Fibroblast of the aortic adventitia (primary cell): ENCODE results near the gene BMS1. TPM values are rescaled to one million over a fixed set of nuclear protein-coding genes. Genes with fewer than 3 reads are reported as not detected.

Experiments used
- DNase-seq: peaks from one replicate; pipeline ENCODE4 v3.0.0-alpha.2; 2010; ENCODE audit warnings: low read depth
- H3K4me3 ChIP-seq: 2 replicates; pipeline ENCODE4 v1.5.1; 2011; ENCODE audit warnings: low read depth, mild to moderate bottlenecking, control low read depth, low read length, moderate library complexity
- total RNA-seq: library from RNA; depleted of rRNA; stranded (reverse); fragments of >200 nt; gene quantifications from 2 replicates; pipeline ENCODE4 v1.2.3, GENCODE V29; 2012; ENCODE audit warnings: low replicate concordance
- TF ChIP-seq, protein P1 (sequence below): IDR thresholded peaks from 2 replicates; pipeline ENCODE4 v1.5.1; 2011; ENCODE audit warnings: mild to moderate bottlenecking, low read length, control low read depth, inconsistent platforms; ENCODE audit not compliant: insufficient read depth

BMS1 gene
- total RNA-seq, 1 donor, result 16.1 TPM

DNA sequence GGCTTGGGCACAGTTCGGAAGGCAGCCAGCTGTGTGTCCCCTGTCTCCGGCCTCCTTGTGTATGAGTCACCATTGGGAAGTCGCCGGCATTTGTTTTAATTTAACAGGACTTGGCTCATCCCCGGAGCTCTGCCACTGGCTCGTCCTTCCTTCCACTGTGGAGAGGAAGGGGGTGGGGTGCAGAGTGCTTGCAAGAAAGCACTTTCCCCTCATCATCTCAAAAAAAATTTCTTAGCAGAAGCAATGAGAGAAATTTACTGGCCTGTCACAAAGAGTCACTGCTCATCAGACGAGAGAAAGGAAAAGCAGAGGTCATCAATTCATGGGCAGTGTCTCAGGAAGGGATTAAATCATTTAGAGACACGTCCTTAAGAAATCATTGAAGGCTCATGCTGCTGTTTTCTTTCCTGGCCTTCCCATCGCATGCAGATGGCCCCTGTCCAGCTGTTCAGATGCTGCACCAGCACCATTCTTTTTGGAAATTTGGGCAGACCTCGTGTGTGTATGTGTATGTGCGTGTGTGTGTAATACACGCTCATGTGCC lies 93.3 kb downstream of the BMS1 start:
- DNase-seq, result peak; percentile 3
- H3K4me3 ChIP-seq, result no peak overlapping the region
- TF ChIP-seq, protein P1, sequence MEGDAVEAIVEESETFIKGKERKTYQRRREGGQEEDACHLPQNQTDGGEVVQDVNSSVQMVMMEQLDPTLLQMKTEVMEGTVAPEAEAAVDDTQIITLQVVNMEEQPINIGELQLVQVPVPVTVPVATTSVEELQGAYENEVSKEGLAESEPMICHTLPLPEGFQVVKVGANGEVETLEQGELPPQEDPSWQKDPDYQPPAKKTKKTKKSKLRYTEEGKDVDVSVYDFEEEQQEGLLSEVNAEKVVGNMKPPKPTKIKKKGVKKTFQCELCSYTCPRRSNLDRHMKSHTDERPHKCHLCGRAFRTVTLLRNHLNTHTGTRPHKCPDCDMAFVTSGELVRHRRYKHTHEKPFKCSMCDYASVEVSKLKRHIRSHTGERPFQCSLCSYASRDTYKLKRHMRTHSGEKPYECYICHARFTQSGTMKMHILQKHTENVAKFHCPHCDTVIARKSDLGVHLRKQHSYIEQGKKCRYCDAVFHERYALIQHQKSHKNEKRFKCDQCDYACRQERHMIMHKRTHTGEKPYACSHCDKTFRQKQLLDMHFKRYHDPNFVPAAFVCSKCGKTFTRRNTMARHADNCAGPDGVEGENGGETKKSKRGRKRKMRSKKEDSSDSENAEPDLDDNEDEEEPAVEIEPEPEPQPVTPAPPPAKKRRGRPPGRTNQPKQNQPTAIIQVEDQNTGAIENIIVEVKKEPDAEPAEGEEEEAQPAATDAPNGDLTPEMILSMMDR, result no peak

DNA sequence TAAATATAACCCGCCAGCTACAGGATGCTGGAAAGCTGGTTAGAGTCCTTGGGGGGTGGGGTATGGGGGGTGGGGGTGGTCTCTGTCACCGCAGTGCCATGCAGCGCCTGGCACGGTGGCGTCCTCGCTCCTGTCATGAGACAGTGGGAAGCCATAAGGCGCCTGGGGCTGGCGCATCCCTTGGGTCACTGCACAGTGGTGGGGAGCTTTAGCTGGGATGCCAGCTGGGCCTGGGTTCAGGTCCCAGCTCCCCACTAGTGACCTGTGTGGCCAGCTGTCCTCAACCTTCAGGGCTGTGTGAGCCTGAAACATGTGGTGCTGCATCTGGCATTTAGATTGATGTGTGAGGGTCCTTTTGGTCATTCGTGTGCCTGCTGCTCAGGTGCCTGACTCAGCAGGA lies 93.9 kb downstream of the BMS1 start:
- no peak overlapping the region for H3K4me3 ChIP-seq
- no peak for DNase-seq
- TF ChIP-seq, protein P1, result no peak

DNA sequence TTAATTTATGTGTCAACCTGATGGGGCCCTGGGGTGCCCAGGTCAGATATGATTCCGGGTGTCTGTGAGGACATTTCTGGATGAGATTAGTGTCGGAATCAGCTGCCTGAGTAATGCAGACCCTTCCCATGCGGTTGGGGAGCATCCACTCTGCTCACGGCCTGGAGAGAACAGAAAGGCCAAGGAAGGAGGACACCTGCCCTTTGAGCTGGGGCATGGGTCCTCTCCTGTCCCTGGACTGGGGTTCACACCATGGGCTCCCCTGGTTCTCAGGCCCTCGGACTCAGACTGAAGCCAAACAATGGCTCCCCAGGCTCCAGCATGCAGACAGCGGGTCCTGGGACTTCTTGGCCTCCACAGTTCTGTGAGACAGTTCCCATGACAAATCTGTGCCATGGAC lies 94.3 kb downstream of the BMS1 start:
- TF ChIP-seq, protein P1, result no peak
- DNase-seq, result no peak
- no peak overlapping the region for H3K4me3 ChIP-seq

DNA sequence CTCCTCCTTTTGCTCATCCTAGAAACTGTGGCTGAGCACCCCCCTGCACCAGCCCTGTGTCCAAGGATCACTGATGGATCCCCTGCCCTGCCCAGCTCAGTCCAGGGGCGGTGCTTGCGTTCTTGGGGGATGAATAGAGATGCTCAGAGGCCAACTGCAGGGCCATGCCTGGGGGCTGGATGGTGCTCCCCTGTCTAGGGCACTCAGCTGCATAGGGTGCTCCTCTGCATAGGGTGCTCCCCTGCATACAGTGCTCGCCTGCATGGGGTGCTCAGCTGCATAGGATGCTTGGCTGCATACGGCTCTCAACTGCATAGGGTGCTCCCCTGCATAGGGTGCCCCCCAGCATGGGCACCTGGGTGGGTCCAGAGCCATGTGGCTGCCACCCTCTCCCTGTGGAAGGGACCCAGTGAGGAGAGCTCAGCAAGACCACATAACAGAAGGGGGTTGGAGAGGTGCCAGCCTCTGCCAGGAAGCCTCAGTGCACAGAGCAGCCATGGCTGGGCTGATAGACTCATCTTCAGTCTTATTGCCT lies 95.0 kb downstream of the BMS1 start:
- no peak overlapping the region for H3K4me3 ChIP-seq
- TF ChIP-seq, protein P1, result no peak

DNA sequence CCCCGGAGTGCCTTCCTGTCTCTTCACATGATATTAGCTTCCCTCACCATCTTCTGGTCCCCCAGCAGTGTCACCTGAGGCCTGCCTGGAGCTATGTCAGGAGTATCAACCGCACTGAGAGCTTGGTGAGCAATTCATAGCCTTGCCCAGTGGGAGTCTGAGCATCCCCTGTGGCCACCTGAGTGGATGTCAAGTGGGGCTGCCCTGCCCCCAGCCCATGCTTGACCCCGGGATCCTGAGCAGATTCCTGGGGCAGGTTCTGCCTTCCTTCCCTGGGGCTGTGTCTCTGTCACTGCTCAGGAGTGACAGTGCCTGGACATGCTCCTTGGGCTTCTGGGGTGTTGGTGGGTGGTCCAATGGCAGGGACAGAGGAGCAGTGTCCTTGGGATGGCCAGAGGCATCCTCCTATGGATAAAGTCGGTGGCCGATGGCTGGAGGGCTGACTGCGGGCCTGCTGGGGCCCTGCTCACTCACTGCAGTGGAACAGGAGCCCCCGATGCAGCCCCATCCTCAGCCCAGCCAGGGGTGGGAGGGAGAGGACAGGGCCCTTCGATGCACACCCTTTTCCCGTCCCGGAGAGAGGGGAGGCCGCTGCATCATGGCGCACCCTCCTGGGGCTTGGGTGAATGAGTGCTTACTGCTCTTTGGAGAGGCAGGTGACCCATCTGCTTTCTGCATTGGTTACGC lies 95.7 kb downstream of the BMS1 start:
- no peak for DNase-seq
- H3K4me3 ChIP-seq, result no peak overlapping the region
- TF ChIP-seq, protein P1, result no peak

More for the DNA sequence above, 95.0 kb downstream of the BMS1 start:
- no peak for DNase-seq

DNA sequence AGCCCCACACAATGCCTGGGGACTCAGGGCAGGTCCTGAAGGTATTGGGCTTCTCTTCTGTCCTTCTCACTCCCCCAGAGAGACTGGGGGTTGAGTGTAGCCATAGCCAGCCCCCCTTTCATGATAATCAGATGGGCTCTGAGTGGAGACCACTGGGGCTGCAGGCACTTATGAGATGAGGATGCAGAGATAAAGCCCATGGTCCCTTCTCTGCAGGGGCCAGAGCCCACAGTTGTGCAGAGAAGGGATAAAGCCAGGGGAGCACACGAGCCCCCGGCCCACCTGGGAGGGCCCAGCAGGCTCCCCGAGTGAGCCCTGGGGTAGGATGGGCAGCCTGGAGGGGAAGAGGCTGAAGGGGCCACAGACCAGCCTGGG lies 96.2 kb downstream of the BMS1 start:
- DNase-seq, result no peak
- TF ChIP-seq, protein P1, result no peak

More for the DNA sequence above, 96.2 kb downstream of the BMS1 start:
- H3K4me3 ChIP-seq, result no peak overlapping the region
